ENCODE measurements around the gene DUSP5.

DUSP5 gene

DNA sequence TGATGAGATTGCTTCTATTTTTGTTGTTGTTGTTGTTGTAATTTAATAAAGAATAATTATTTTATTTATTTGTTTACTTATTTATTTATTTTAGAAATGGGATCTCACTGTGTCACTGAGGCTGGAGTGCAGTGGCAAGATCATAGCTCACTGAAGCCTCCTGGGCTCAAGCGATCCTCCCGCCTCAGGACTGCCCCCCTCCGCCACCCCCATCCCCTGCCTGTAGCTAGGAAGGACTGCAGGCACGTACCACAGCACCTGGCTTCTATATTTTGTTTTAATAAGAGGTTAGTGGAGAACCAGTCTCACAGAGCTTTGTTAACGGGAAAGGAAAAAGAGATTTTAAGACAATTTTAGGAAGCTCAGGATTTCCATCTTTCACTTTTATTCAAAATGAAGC is 50.3 kb downstream of the DUSP5 start:
- no peak for DNase-seq

DNA sequence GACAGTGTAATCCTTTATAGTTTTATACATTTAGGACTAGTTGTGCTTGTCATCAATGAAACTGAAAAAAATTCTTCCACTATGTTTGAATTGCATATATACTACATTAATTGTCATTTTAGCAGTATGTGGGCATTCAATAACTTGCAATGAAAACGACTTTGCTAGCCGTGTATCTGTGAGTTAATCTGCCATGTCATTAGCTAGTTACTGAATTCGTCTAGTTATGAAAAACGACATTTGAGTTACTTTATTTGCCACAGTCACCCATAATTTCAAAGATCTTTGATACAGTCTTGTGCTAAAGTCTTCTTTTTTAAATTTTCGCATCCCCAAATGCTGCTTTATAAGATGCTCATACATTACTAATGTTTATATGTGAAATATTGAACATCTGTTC is 51.5 kb downstream of the DUSP5 start:
- DNase-seq: no peak

DNA sequence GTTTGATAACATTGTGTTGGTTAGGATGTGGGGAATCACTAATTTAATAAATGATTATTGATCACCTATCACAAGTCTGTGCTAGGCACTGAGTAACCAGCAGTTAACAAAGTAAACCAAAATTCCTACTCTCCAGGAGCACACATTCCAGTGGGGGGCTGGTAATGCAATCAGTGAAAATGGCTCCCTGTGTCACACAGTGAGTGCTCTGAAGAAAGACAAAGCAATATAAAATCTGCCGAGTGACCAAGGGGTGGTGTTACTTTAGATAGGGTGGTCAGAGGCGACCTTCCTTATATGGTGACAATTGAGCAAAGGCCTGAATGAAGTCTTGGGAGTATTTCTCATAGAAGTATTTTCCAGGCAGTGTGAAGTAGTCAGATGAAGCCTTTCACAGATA is 56.2 kb downstream of the DUSP5 start:
- DNase-seq: no peak

DNA sequence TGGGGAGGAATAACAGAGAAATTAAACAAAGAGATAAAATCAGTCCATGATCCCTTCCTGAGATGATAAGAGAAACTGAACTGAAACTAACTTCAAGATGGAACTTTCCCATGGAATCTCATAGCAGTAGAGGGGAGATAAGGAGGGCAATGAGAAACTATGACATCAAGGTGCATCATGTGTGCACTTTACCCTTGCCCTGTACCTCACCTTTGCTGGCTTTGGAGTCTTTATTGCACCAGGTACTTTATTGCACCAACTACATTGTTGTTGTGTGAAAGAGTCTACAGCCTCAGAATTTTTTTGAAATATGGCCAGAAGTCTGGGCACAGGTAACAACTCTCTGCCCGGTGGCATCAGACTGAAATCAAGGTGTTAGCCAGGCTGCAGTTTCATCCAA is 58.6 kb downstream of the DUSP5 start:
- DNase-seq: no peak

DNA sequence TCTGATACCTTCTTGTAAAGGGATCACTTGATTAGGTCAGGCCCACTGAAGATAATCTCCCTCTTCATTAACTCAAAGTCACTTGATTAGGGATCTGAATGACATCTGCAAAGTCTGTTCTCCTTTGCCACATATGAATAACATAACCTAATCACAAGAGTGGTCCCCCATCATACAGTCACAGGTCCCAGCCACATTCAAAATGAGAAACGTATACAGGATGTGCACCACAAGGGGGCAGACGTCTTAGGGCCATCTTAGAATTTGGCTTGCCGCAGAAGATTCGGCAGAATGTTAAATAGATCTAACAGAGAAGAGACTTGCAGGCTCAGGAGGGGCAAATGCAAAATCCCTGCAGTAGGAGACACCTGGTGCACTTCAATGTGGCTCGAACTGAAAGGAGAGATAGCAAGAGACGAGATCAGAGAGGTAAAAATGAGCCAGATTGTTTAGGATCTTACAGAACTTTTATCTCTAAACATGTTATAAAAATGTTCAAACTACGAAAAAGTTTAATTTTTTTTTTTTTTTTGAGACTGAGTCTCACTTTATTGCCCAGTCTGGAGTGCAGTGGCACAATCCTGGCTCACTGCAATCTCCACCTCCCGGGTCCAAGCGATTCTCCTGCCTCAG is 59.4 kb downstream of the DUSP5 start:
- DNase-seq: no peak

DNA sequence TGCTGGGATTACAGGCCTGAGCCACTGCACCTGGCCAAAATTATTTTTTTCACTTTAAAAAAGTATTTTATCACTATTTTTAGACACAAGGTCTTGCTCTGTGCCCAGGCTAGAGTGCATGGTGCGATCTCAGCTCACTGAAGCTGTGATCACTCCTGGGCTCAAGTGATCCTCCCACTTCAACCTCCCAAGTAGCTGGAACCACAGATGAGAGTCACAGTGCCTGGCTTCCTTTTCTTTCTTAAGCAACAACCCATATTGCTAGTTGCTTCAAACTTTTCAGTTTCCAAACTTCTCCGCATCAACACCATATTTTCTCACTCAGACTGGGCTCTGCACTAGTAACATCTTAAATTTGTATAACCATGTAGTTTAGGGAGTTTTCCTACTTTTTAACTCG is 60.3 kb downstream of the DUSP5 start:
- DNase-seq: no peak

DNA sequence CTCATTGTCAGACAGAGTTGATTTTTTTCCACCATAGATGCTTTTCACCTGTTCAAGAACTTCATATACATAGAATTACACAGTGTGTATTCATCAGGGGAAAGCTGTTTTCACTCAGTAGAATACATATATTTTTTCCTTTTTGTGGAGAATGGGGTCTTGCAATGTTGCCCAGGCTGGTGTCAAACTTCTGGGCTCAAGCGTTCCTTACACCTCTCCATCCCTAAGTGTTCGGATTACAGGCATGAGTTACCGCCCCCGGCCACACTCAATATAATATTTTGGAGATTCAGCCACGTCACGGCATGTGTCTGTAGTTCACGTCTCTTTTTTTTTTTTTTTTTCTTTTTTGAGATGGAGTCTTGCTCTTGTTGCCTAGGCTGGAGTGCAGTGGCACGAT is 62.3 kb downstream of the DUSP5 start:
- no peak for DNase-seq

Measured in NCI-H1436 treated with DMSO at 0.1 percent for 48 hours (cell line).